GM12874 (cell line): ENCODE measurements around the gene VCAM1.

Experiments used
- CTCF ChIP-seq: IDR thresholded peaks from 2 replicates; pipeline ENCODE4 v1.5.1; 2011; ENCODE audit warnings: low read depth, mild to moderate bottlenecking, control low read depth, low read length, moderate library complexity; ENCODE audit not compliant: insufficient read depth

The VCAM1 gene

DNA sequence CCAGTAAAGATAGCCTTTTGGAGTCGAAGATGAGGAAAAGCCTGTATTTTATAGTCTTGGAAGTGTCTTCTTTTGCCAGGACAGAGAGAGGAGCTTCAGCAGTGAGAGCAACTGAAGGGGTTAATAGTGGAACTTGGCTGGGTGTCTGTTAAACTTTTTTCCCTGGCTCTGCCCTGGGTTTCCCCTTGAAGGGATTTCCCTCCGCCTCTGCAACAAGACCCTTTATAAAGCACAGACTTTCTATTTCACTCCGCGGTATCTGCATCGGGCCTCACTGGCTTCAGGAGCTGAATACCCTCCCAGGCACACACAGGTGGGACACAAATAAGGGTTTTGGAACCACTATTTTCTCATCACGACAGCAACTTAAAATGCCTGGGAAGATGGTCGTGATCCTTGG is at the start of gene VCAM1:
Gene VCAM1, plus strand, starts transcription at position 253 of the 400 bp plus-strand sequence. Its CDS starts 119 bp downstream, at position 372.
- no peak for TF ChIP-seq CTCF

GRCh38 chr1:100670083-100670482 is 49.5 kb upstream of the VCAM1 start:
- TF ChIP-seq CTCF = no peak

DNA sequence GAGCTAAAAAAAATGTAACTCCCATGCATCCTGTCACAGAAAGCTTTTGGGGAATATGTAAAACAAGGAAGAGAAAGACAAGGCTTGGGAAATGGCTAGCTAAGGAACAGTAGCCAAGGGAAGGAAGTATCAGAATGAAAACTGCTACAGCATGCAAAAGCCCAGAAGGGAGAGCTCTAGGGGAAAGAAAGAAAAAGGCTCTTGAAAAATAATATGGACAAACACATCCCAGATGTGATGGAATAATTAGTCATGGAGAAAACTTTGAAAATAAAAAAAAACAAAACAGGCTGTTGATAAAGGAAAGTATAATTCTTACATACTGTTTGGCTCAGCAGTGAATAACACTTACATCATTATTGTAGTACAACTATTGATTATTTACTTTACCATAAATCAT is 47.9 kb upstream of the VCAM1 start:
- TF ChIP-seq CTCF = no peak

GRCh38 chr1:100683448-100684349 is 35.8 kb upstream of the VCAM1 start:
- no peak for TF ChIP-seq CTCF

DNA sequence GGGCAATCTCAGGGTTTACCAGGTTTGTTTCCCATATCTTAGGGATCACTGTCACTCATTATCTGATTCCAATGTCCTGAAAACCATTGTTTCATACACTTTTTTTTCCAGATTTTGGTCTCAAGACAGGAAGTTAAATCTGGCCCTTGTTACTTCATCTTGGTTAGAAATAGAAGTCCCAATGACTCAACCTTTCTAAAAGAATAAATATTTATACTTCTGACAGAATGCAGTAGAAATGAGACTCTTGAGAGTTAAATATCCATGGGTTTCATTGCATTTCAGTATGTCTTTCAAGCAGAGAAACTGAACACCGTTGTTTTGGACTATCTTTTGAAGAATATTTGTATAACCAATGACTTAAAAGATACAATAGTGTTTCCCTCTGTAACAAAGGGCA is 19.8 kb upstream of the VCAM1 start:
- no peak for TF ChIP-seq CTCF

- no peak for TF ChIP-seq CTCF
These were observed 19.0 kb upstream of the VCAM1 start for GRCh38 chr1:100700586-100700985.

DNA sequence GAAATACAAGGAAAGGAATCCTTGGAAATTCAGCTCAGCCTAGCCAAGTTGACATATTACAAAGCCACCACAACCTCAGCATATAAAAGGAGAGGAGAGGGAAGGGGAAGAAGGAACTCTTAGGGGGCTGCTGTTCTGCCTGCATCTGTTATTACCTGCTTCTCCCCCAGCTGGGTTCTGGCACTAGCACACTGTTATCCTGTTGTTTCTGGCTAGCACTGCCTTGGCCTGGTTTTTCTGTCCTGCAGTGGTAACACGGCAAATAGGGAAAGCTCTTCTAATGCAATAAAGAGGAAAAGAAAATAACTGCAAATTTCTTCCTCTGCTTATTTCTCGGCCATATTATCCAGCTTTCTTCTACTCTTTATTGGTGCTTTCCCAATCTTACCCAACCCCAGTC is 16.5 kb upstream of the VCAM1 start:
- TF ChIP-seq CTCF = no peak
